IPS DF 19.7 (cell line): Measurements from ENCODE around the gene COL4A2.

Experiments used
- DNase-seq: peaks from one replicate; pipeline ENCODE4 v3.0.0-alpha.2; 2013; ENCODE audit warnings: low read depth, low spot score

Gene COL4A2

GRCh38 chr13:110354715-110355473 lies 47.8 kb downstream of the COL4A2 start:
- no peak for DNase-seq

- DNase-seq: no peak
These were observed 49.3 kb downstream of the COL4A2 start for GRCh38 chr13:110356362-110356761.

- DNase-seq: no peak
These were observed 51.3 kb downstream of the COL4A2 start for GRCh38 chr13:110358381-110358780.

- DNase-seq: no peak
These were observed 52.8 kb downstream of the COL4A2 start for GRCh38 chr13:110359840-110360301.

GRCh38 chr13:110360598-110360997 lies 53.5 kb downstream of the COL4A2 start:
- no peak for DNase-seq

- DNase-seq: no peak
These were observed 54.4 kb downstream of the COL4A2 start for GRCh38 chr13:110361365-110361911.

GRCh38 chr13:110363010-110363409 lies 55.9 kb downstream of the COL4A2 start:
- no peak for DNase-seq

- DNase-seq: no peak
These were observed 57.0 kb downstream of the COL4A2 start for GRCh38 chr13:110364081-110364480.

- DNase-seq: no peak
These were observed 58.8 kb downstream of the COL4A2 start for GRCh38 chr13:110365876-110366275.

GRCh38 chr13:110366733-110367132 lies 59.6 kb downstream of the COL4A2 start:
- DNase-seq: no peak

GRCh38 chr13:110367620-110368019 lies 60.5 kb downstream of the COL4A2 start:
- no peak for DNase-seq

- DNase-seq: no peak
These were observed 61.3 kb downstream of the COL4A2 start for GRCh38 chr13:110368408-110368807.

GRCh38 chr13:110369400-110369799 lies 62.3 kb downstream of the COL4A2 start:
- no peak for DNase-seq

- DNase-seq: no peak
These were observed 64.7 kb downstream of the COL4A2 start for GRCh38 chr13:110371550-110372465.

GRCh38 chr13:110372676-110373075 lies 65.6 kb downstream of the COL4A2 start:
- no peak for DNase-seq

- no peak for DNase-seq
These were observed 66.5 kb downstream of the COL4A2 start for GRCh38 chr13:110373617-110374016.

- DNase-seq: no peak
These were observed 67.6 kb downstream of the COL4A2 start for GRCh38 chr13:110374431-110375370.

GRCh38 chr13:110376120-110376519 lies 69.0 kb downstream of the COL4A2 start:
- DNase-seq: no peak

GRCh38 chr13:110377178-110377825 lies 70.2 kb downstream of the COL4A2 start:
- DNase-seq: no peak

GRCh38 chr13:110377826-110378201 lies 70.7 kb downstream of the COL4A2 start:
- DNase-seq: no peak

GRCh38 chr13:110379358-110379757 lies 72.3 kb downstream of the COL4A2 start:
- no peak for DNase-seq
